Inflammatory macrophage treated with lipopolysaccharide for 4 hours (primary cell): ENCODE measurements around the gene YJU2.
"Not testable (repeated sequence)": the region's sequence is repeated elsewhere in the genome, so short reads cannot be mapped to it uniquely, and the experiment has no call there.

Experiments
- DNase-seq: peaks from one replicate; pipeline ENCODE4 v3.0.0-alpha.2; 2020

Gene YJU2

GRCh38 chr19:4246767-4247593, at the start of gene YJU2:
TSS of gene YJU2 (plus strand) at chr19:4247080. CDS start at chr19:4247147, 67 bp downstream.
- peak; percentile 100 for DNase-seq

- no peak for DNase-seq
These were observed 49.7 kb upstream of the YJU2 start for GRCh38 chr19:4197228-4197624.

- no peak for DNase-seq
These were observed 49.0 kb upstream of the YJU2 start for GRCh38 chr19:4197625-4198466.

- no peak for DNase-seq
These were observed 48.3 kb upstream of the YJU2 start for GRCh38 chr19:4198467-4199126.

- no peak for DNase-seq
These were observed 47.1 kb upstream of the YJU2 start for GRCh38 chr19:4199699-4200293.

DNA sequence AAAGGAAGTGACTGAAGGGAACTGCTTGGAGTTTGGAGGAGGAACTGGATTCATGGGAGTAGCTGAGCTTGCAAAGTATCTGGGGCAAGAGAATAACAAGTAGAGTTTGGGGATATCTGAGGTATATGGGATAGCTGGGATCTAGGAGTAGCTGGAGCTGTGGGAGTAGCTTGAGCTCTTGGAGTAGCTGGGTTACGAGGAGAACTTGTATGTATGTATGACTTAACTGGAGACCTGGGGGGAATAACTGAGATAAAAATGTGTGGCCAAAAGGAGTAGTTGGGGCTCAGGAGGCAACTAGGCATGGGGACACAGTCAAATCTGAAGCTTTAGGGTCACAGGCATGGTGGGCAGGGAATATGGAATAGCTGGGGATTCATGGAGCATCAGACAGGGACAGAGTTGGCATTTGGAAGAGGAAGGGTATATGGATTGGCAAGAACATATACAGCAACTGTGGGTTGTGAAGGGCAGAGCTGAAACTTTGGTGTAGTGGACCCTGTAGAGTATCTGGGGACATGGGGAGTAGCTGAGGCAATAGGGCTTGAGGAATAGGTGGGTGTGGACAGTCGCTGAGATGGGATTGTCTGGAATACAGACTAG, 45.8 kb upstream of the YJU2 start:
- no peak for DNase-seq

- no peak for DNase-seq
These were observed 45.1 kb upstream of the YJU2 start for GRCh38 chr19:4201798-4202197.

GRCh38 chr19:4206818-4207484, 39.9 kb upstream of the YJU2 start:
- peak; percentile 37 for DNase-seq

DNA sequence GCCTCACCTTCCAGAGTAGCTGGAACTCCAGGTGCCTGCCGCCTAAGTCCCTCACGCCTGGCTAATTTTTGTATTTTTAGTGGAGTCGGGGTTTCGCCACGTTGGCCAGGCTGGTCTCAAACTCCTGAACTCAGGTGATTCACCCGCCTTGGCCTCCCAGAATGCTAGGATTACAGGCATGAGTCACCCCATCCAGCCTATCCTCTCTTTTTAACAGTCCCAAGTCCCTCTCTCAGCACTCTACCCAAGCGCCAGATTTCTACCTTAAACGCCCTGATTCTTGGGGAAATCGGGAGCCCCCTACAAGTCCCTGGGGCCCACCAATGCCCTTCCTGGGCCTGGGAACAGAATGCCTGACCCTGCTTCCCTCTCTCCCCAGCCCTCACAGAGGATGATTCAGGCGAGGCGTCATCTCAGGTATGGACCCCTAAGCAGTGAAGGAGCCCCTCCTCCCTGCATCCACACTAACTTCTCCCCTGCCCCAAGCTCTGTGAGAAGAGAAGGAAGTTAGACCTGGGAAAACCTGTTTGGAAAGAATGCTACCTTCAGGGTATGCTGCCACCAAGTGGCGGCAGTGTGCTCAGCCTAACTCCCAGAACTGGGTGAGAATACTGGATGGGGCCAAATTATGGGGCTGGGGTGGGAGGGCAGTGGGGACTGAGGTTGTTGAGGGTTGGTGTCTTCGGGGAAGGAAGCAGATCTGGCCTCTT, 38.3 kb upstream of the YJU2 start:
- peak; percentile 39 for DNase-seq

DNA sequence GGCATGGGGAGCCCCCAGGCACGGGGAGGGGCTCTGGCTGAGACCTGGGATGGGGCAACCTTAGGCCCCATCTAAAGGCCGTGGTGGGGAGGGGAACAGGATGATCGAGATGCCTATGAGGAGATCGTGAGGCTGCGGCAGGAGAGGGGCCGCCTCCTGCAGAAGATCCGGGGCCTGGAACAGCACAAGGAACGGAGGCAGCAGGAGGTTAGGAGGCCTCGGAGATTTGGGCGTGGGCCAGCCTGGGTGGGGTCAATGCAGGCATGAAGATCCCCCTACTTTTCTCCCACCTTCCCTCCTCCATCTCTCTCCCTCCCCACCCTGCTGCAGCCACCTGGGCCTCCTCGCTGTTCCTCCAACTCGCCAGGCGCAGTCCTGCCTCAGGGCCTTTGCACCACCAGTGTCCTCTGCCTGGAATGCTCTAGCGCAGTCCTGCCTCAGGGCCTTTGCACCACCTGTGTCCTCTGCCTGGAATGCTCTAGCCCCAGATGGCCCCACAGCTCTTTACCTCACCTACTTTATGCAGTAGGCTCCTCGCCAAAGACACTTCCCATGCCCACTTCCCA, 36.6 kb upstream of the YJU2 start:
- DNase-seq, result no peak

DNA sequence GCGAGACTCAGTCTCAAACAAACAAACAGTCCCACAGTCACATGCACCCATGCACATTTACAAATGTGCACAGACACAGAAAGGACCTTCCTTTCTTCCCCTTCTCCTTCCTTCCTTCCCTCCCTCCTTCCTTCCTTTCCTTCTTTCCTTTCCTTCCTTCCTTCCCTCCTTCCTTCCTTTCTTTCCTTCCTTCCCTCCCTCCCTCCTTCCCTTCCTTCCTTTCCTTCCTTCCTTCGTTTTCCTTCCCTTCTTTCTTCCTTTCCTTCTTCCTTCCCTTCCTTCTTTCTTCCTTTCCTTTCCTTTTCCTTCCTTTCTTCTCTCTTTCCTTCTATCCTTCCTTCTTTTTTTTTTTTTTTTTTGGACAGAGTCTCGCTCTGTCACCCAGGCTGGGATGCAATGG, 33.8 kb upstream of the YJU2 start:
- no peak for DNase-seq

GRCh38 chr19:4215807-4216206, 31.1 kb upstream of the YJU2 start:
- no peak for DNase-seq

DNA sequence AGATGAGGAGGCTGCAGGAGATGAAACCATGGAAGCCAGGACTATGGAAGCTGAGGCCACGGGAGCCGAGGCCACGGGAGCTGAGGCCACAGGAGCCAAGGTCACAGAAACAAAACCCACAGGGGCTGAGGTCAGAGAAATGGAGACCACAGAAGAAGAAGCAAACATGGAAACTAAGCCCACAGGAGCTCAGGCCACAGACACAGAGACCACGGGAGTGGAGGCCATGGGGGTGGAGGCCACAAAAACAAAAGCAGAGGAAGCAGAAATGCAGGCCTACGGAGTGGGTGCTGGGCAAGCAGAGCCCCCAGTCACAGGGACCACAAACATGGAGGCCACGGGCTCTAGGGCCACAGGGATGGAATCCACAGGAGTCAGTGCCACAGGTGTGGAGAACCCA, 30.0 kb upstream of the YJU2 start:
- DNase-seq, result no peak

DNA sequence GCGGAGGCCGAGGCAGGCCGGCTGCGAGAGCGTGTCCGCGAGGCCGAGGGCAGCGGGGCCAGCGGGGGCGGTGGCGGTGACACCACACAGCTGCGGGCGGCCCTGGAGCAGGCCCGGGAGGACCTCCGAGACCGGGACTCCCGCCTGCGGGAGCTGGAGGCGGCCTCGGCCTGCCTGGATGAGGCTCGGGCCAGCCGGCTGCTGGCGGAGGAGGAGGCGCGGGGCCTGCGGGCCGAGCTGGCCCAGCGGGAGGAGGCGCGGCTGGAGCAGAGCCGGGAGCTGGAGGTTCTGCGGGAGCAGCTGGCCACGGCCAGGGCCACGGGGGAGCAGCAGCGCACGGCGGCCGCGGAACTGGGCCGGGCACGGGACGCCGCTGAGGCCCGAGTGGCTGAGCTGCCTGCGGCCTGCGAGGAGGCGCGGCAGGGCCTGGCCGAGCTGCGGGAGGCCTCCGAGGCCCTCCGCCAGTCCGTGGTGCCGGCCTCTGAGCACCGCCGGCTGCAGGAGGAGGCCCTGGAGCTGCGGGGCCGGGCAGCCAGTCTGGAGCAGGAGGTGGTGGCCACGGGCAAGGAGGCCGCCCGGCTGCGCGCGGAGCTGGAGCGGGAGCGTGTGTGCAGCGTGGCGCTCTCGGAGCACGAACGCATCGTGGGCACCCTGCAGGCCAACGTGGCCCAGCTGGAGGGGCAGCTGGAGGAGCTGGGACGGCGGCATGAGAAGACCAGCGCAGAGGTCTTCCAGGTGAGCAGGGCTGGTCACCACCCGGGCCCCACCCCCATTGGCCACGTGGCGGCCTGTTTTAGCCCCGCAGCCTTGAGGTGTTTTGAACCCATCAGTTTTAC, 29.2 kb upstream of the YJU2 start:
- no peak for DNase-seq

GRCh38 chr19:4218523-4218922, 28.4 kb upstream of the YJU2 start:
- DNase-seq, result not testable (repeated sequence)

DNA sequence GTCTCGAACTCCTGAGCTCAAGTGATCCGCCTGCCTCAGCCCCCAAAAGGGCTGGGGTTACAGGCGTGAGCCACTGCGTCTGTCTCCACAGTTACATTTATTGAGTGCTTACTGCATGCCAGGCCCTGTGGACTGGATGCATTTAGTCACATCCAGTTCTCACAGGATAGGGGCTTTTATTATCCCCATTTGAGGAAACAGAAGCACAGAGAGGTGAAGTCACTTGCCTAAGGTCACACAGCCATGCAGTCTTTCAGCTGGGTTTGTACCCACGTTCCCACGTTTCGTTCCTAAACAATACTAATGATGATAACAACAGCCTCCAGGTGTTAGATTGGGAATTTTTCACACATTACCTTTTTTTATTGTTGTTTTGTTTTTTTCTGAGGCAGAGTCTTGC, 26.7 kb upstream of the YJU2 start:
- DNase-seq, result no peak

DNA sequence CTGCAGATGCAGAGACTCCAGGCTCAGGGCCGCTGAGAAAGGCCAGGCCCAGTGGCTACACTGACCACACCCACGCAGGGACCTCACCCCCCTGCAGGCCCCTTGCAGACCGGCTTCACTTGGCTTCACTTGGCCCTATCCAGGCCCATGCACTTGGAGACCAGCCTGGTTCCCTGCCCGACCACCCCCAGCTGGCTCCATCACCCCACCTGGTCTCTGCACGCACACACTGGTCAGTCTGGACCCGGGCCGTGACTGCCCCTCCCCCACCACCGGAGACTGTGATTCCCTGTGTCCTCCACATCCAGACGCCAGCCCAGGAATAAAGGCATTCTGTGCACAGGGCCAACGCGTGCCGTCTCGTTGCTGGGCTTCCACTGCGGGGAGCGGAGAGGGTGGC, 22.4 kb upstream of the YJU2 start:
- no peak for DNase-seq

GRCh38 chr19:4225885-4226284, 21.0 kb upstream of the YJU2 start:
- DNase-seq, result no peak

- DNase-seq, result peak; percentile 44
These were observed 19.1 kb upstream of the YJU2 start for GRCh38 chr19:4227771-4228170.

GRCh38 chr19:4228765-4229178, 18.1 kb upstream of the YJU2 start:
- DNase-seq, result no peak
